Subcutaneous abdominal adipose tissue (tissue), 5 donors: ENCODE data around the gene FAM153A.
"Not testable (repeated sequence)": the region's sequence is repeated elsewhere in the genome, so short reads cannot be mapped to it uniquely, and the experiment has no call there.

Source experiments
- H3K27ac ChIP-seq: one replicate; pipeline ENCODE4 v1.7.0; 2013; ENCODE audit warnings: low read depth, mild to moderate bottlenecking, inconsistent platforms, low read length, moderate library complexity
- H3K27me3 ChIP-seq, 5 donors: one replicate each; pipeline ENCODE4 v1.7.0; 2013; ENCODE audit warnings: low read length in 5 of 5, inconsistent platforms in 1 of 5; ENCODE audit not compliant: control insufficient read depth in 5 of 5, insufficient read depth in 4 of 5
- H3K36me3 ChIP-seq, 5 donors: one replicate each; pipeline ENCODE4 v1.7.0; 2013; ENCODE audit warnings: low read length in 5 of 5; ENCODE audit not compliant: control insufficient read depth in 5 of 5, insufficient read depth in 5 of 5
- H3K4me1 ChIP-seq, 5 donors: one replicate each; pipeline ENCODE4 v1.7.0; 2013; ENCODE audit warnings: low read length in 5 of 5, mild to moderate bottlenecking in 3 of 5, moderate library complexity in 1 of 5; ENCODE audit not compliant: control insufficient read depth in 5 of 5, insufficient read depth in 5 of 5
- H3K4me3 ChIP-seq, 5 donors: one replicate each; pipeline ENCODE4 v1.7.0; 2013; ENCODE audit warnings: low read length in 5 of 5, low read depth in 1 of 5
- H3K9ac ChIP-seq, 5 donors: one replicate each; pipeline ENCODE4 v1.7.0; 2013; ENCODE audit warnings: low read length in 5 of 5, mild to moderate bottlenecking in 4 of 5, moderate library complexity in 3 of 5
- H3K9me3 ChIP-seq, 5 donors: one replicate each; pipeline ENCODE4 v1.7.0; 2013; ENCODE audit warnings: low read length in 5 of 5; ENCODE audit not compliant: control insufficient read depth in 5 of 5
- donor health status: healthy.
- donor health status: healthy.
- donor health status: healthy.
- donor health status: healthy.
- donor health status: healthy.

Gene FAM153A

GRCh38 chr5:177692507-177692906 lies 90.2 kb downstream of the FAM153A start:
- not testable (repeated sequence) for H3K27ac ChIP-seq, H3K4me1 ChIP-seq, H3K27me3 ChIP-seq, H3K9me3 ChIP-seq, H3K4me3 ChIP-seq, H3K9ac ChIP-seq, H3K36me3 ChIP-seq

GRCh38 chr5:177689011-177689610 lies 93.6 kb downstream of the FAM153A start:
- H3K36me3 ChIP-seq, H3K4me1 ChIP-seq, H3K27ac ChIP-seq, H3K4me3 ChIP-seq, H3K9me3 ChIP-seq, H3K9ac ChIP-seq, H3K27me3 ChIP-seq: not testable (repeated sequence)

GRCh38 chr5:177688091-177688490 lies 94.6 kb downstream of the FAM153A start:
- not testable (repeated sequence) for H3K4me3 ChIP-seq, H3K27ac ChIP-seq, H3K4me1 ChIP-seq, H3K27me3 ChIP-seq, H3K9me3 ChIP-seq, H3K36me3 ChIP-seq, H3K9ac ChIP-seq

- not testable (repeated sequence) for H3K27me3 ChIP-seq, H3K9me3 ChIP-seq, H3K4me1 ChIP-seq, H3K36me3 ChIP-seq, H3K4me3 ChIP-seq, H3K9ac ChIP-seq, H3K27ac ChIP-seq
These were observed 100.8 kb downstream of the FAM153A start for GRCh38 chr5:177681920-177682319.
